ENCODE measurements around the gene RHOB.

- TF ChIP-seq EZH2 (IDR thresholded peaks at IDR 0.05) = no peak
- no peak for TF ChIP-seq POLR2AphosphoS5 (IDR thresholded peaks at IDR 0.05; ENCODE audit: borderline replicate concordance, low read depth, low read length)
- TF ChIP-seq FOXP2 (optimal IDR thresholded peaks at IDR 0.05; ENCODE audit: control extremely low read depth, extremely low read length, insufficient read depth) = no peak
These were observed 28.1 kb downstream of the RHOB start for GRCh38 chr2:20474757-20475566.

Data from SK-N-MC (cell line).